H9 (cell line): ENCODE measurements around the gene RPS4Y2. TPM values are rescaled to one million over a fixed set of nuclear protein-coding genes. Genes with fewer than 3 reads are reported as not detected.

ENCODE experiments used
- DNase-seq: peaks from one replicate; pipeline ENCODE4 v3.0.0-alpha.2; 2017
- H2AFZ ChIP-seq: one replicate; pipeline ENCODE4 v1.6.1; 2013; ENCODE audit warnings: mild to moderate bottlenecking, low read length, control low read depth, moderate library complexity
- H2AK5ac ChIP-seq: 2 replicates; pipeline ENCODE4 v1.6.1; 2013; ENCODE audit warnings: low read length, control low read depth, mixed read lengths; ENCODE audit not compliant: insufficient read length
- H2BK120ac ChIP-seq: one replicate; pipeline ENCODE4 v1.6.1; 2013; ENCODE audit warnings: low read depth, mild to moderate bottlenecking, low read length, control low read depth, inconsistent platforms; ENCODE audit not compliant: poor library complexity, severe bottlenecking
- H2BK12ac ChIP-seq: 2 replicates; pipeline ENCODE4 v1.6.1; 2013; ENCODE audit warnings: low read length, control low read depth, mixed read lengths, low read depth; ENCODE audit not compliant: insufficient read length
- H2BK15ac ChIP-seq: 2 replicates; pipeline ENCODE4 v1.6.1; 2013; ENCODE audit warnings: low read depth, low read length, control low read depth
- H2BK20ac ChIP-seq: one replicate; pipeline ENCODE4 v1.6.1; 2013; ENCODE audit warnings: low read depth, mild to moderate bottlenecking, low read length, control low read depth, inconsistent platforms; ENCODE audit not compliant: poor library complexity, severe bottlenecking
- H2BK5ac ChIP-seq: 2 replicates; pipeline ENCODE4 v1.6.1; 2013; ENCODE audit warnings: low read length, control low read depth, mixed read lengths; ENCODE audit not compliant: insufficient read length
- H3K14ac ChIP-seq: 2 replicates; pipeline ENCODE4 v1.6.1; 2013; ENCODE audit warnings: low read length, control low read depth; ENCODE audit not compliant: insufficient read depth
- H3K18ac ChIP-seq: 2 replicates; pipeline ENCODE4 v1.6.1; 2013; ENCODE audit warnings: low read depth, mild to moderate bottlenecking, mixed read lengths, low read length, control low read depth; ENCODE audit not compliant: insufficient read length
- H3K23ac ChIP-seq: 2 replicates; pipeline ENCODE4 v1.6.1; 2013; ENCODE audit warnings: low read length, control low read depth, mixed read lengths, low read depth; ENCODE audit not compliant: insufficient read length
- H3K23me2 ChIP-seq: 2 replicates; pipeline ENCODE4 v1.6.1; 2013; ENCODE audit warnings: low read depth, mild to moderate bottlenecking, mixed read lengths, low read length, control low read depth; ENCODE audit not compliant: insufficient read length, poor library complexity, severe bottlenecking
- H3K27ac ChIP-seq: 2 replicates; pipeline ENCODE4 v1.5.1; 2013; ENCODE audit warnings: low read length, control low read depth, mixed read lengths, low read depth; ENCODE audit not compliant: insufficient read length
- H3K27me3 ChIP-seq: 2 replicates; pipeline ENCODE4 v1.6.1; 2013; ENCODE audit warnings: low read length, control low read depth, inconsistent platforms; ENCODE audit not compliant: insufficient read depth
- H3K4ac ChIP-seq: 2 replicates; pipeline ENCODE4 v1.6.1; 2013; ENCODE audit warnings: low read depth, mild to moderate bottlenecking, control low read depth, inconsistent platforms, low read length, moderate library complexity
- H3K4me1 ChIP-seq: 2 replicates; pipeline ENCODE4 v1.6.1; 2013; ENCODE audit warnings: low read length, control low read depth, inconsistent platforms; ENCODE audit not compliant: insufficient read depth
- H3K4me2 ChIP-seq: 2 replicates; pipeline ENCODE4 v1.6.1; 2013; ENCODE audit warnings: low read length, control low read depth, mixed read lengths; ENCODE audit not compliant: insufficient read length, insufficient read depth
- H3K56ac ChIP-seq: 2 replicates; pipeline ENCODE4 v1.6.1; 2013; ENCODE audit warnings: low read depth, mild to moderate bottlenecking, mixed read lengths, low read length, control low read depth; ENCODE audit not compliant: insufficient read length
- H3K79me1 ChIP-seq: 2 replicates; pipeline ENCODE4 v1.6.1; 2013; ENCODE audit warnings: low read depth, mild to moderate bottlenecking, moderate library complexity, low read length, control low read depth, inconsistent platforms; ENCODE audit not compliant: insufficient read depth, poor library complexity, severe bottlenecking
- H3K79me2 ChIP-seq: 2 replicates; pipeline ENCODE4 v1.6.1; 2013; ENCODE audit warnings: low read length, control low read depth, inconsistent platforms; ENCODE audit not compliant: insufficient read depth
- H3K9ac ChIP-seq: 2 replicates; pipeline ENCODE4 v1.6.1; 2013; ENCODE audit warnings: low read length, control low read depth, mixed read lengths; ENCODE audit not compliant: insufficient read length; ENCODE audit errors: extremely low read depth
- H3K9me3 ChIP-seq: one replicate; pipeline ENCODE4 v1.6.1; 2013; ENCODE audit warnings: low read depth, low read length, inconsistent platforms; ENCODE audit not compliant: control insufficient read depth
- H3T11ph ChIP-seq: one replicate; pipeline ENCODE4 v1.6.1; 2013; ENCODE audit warnings: mild to moderate bottlenecking, low read length, control low read depth, inconsistent platforms
- H4K20me1 ChIP-seq: one replicate; pipeline ENCODE4 v1.6.1; 2013; ENCODE audit not compliant: control insufficient read depth, insufficient read length, insufficient read depth
- H4K5ac ChIP-seq: 2 replicates; pipeline ENCODE4 v1.6.1; 2013; ENCODE audit warnings: low read depth, mild to moderate bottlenecking, mixed read lengths, low read length, control low read depth; ENCODE audit not compliant: insufficient read length
- H4K8ac ChIP-seq: replicated peaks from 2 replicates; pipeline ENCODE4 v1.6.1; 2013; ENCODE audit warnings: low read length, control low read depth, mixed read lengths, low read depth; ENCODE audit not compliant: insufficient read length
- H4K91ac ChIP-seq: 2 replicates; pipeline ENCODE4 v1.6.1; 2013; ENCODE audit warnings: low read depth, mild to moderate bottlenecking, moderate library complexity, mixed read lengths, low read length, control low read depth; ENCODE audit not compliant: insufficient read length
- H3K27ac Mint-ChIP-seq, 3 experiments: 2 replicates in 2 of 3; 3 replicates in 1 of 3; pipeline ENCODE4 v1.8.0; 2020 to 2021; ENCODE audit warnings: mixed read lengths in 3 of 3, mild to moderate bottlenecking in 1 of 3, moderate library complexity in 1 of 3
- H3K27me3 Mint-ChIP-seq: 2 replicates; pipeline ENCODE4 v1.8.0; 2021; ENCODE audit warnings: low read depth, mild to moderate bottlenecking, moderate library complexity, mixed read lengths
- H3K36me3 Mint-ChIP-seq, 3 experiments: 2 replicates in 2 of 3; 3 replicates in 1 of 3; pipeline ENCODE4 v1.8.0; 2020 to 2021; ENCODE audit warnings: low read depth in 3 of 3, mixed read lengths in 3 of 3; ENCODE audit not compliant: insufficient read depth in 1 of 3
- H3K4me1 Mint-ChIP-seq, 2 experiments: 2 replicates each; pipeline ENCODE4 v1.8.0; 2020; ENCODE audit warnings: mixed read lengths in 2 of 2
- H3K4me3 Mint-ChIP-seq, 2 experiments: 2 replicates in 1 of 2; 3 replicates in 1 of 2; pipeline ENCODE4 v1.8.0; 2020 to 2021; ENCODE audit warnings: mild to moderate bottlenecking in 2 of 2, mixed read lengths in 2 of 2, moderate library complexity in 1 of 2
- H3K9me3 Mint-ChIP-seq, 2 experiments: 2 replicates in 1 of 2; 3 replicates in 1 of 2; pipeline ENCODE4 v1.8.0; 2020; ENCODE audit warnings: mild to moderate bottlenecking in 2 of 2, mixed read lengths in 2 of 2, moderate library complexity in 1 of 2
- WGBS: extraction: QIAGEN DNeasy Blood & Tissue Kit; methylation state at CpG from one replicate; pipeline ENCODE4 v1.1.7; 2013; ENCODE audit warnings: missing lambda C conversion rate, low lambda C conversion rate, mixed read lengths; ENCODE audit not compliant: insufficient read length; ENCODE audit errors: extremely low coverage; 5-methylcytosine and 5-hydroxymethylcytosine counted together
- total RNA-seq: library from RNA; stranded (reverse); gene quantifications from 2 replicates; pipeline ENCODE4 v1.2.1, GENCODE V29; 2021
- TF ChIP-seq, protein P1 (sequence below): fragments of 200-600 bp; sonication (generic); conservative IDR thresholded peaks from 3 replicates; pipeline ENCODE4 v1.8.0; 2021; ENCODE audit warnings: antibody characterized with exemption, mild to moderate bottlenecking

Gene RPS4Y2
- total RNA-seq, 1 experiment from 2014 or later, result not detected

DNA sequence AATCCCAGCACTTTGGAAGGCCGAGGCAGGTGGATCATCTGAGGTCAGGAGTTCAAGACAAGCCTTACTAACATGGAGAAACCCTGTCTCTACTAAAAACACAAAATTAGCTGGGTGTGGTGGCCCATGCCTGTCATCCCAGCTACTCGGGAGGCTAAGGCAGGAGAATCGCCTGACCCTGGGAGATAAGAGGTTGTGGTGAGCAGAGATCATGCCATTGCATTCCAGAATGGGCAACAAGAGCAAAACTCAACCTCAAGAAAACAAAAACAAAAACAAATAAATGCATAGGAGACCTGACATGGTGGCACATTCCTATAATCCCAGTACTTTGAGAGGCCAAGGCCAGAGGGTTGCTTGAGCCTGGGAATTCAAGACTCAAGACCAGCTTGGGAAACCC is 16.1 kb upstream of the RPS4Y2 start:
- no peak overlapping the region for H3T11ph ChIP-seq
- no peak overlapping the region for H2BK15ac ChIP-seq
- no peak overlapping the region for H3K27ac Mint-ChIP-seq
- H4K8ac ChIP-seq, result no peak overlapping the region
- H2AK5ac ChIP-seq, result no peak overlapping the region
- H3K27me3 ChIP-seq, result no peaks in the 10 kb centered on the region
- H2AFZ ChIP-seq, result no peak overlapping the region
- no peak overlapping the region for H3K4me2 ChIP-seq
- no peaks in the 10 kb centered on the region for H3K79me1 ChIP-seq
- no peak overlapping the region for H3K27ac ChIP-seq
- no peak overlapping the region for H3K23ac ChIP-seq
- no peaks in the 10 kb centered on the region for H3K4me1 ChIP-seq
- no peak overlapping the region for H3K4ac ChIP-seq
- no peaks in the 10 kb centered on the region for H4K20me1 ChIP-seq
- DNase-seq, result no peak
- no peaks in the 10 kb centered on the region for H3K9me3 ChIP-seq
- H2BK12ac ChIP-seq, result no peak overlapping the region
- TF ChIP-seq, protein P1, sequence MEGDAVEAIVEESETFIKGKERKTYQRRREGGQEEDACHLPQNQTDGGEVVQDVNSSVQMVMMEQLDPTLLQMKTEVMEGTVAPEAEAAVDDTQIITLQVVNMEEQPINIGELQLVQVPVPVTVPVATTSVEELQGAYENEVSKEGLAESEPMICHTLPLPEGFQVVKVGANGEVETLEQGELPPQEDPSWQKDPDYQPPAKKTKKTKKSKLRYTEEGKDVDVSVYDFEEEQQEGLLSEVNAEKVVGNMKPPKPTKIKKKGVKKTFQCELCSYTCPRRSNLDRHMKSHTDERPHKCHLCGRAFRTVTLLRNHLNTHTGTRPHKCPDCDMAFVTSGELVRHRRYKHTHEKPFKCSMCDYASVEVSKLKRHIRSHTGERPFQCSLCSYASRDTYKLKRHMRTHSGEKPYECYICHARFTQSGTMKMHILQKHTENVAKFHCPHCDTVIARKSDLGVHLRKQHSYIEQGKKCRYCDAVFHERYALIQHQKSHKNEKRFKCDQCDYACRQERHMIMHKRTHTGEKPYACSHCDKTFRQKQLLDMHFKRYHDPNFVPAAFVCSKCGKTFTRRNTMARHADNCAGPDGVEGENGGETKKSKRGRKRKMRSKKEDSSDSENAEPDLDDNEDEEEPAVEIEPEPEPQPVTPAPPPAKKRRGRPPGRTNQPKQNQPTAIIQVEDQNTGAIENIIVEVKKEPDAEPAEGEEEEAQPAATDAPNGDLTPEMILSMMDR, result no peak
- H2BK20ac ChIP-seq, result no peak overlapping the region
- H3K14ac ChIP-seq, result no peak overlapping the region
- no peaks in the 10 kb centered on the region for H3K79me2 ChIP-seq
- no peak overlapping the region for H3K9ac ChIP-seq
- H2BK120ac ChIP-seq, result no peak overlapping the region
- no peaks in the 10 kb centered on the region for H3K9me3 Mint-ChIP-seq
- no peak overlapping the region for H3K18ac ChIP-seq
- H3K4me3 Mint-ChIP-seq, result no peak overlapping the region
- no peaks in the 10 kb centered on the region for H3K4me1 Mint-ChIP-seq
- no peaks in the 10 kb centered on the region for H3K27me3 Mint-ChIP-seq
- no peaks in the 10 kb centered on the region for H3K36me3 Mint-ChIP-seq
- H3K56ac ChIP-seq, result no peak overlapping the region
- WGBS, result no CpG with 5 or more reads among the region's 3 CpGs
- H4K91ac ChIP-seq, result no peak overlapping the region
- H4K5ac ChIP-seq, result no peak overlapping the region
- H3K23me2 ChIP-seq, result no peaks in the 10 kb centered on the region
- H2BK5ac ChIP-seq, result no peak overlapping the region
